Muscle layer of duodenum (tissue), 2 donors: ENCODE results near the gene ZER1.

Experiments
- H3K27ac ChIP-seq: one replicate; pipeline ENCODE4 v1.7.0; 2013; ENCODE audit warnings: mild to moderate bottlenecking, low read length
- H3K27me3 ChIP-seq: one replicate; pipeline ENCODE4 v1.7.0; 2013; ENCODE audit warnings: low read depth, mild to moderate bottlenecking, control low read depth, low read length
- H3K36me3 ChIP-seq, 2 donors: one replicate each; pipeline ENCODE4 v1.7.0; 2013; ENCODE audit warnings: low read length in 2 of 2, control low read depth in 1 of 2, mild to moderate bottlenecking in 1 of 2; ENCODE audit not compliant: insufficient read depth in 2 of 2, control insufficient read depth in 1 of 2
- H3K4me1 ChIP-seq, 2 donors: one replicate each; pipeline ENCODE4 v1.7.0; 2013; ENCODE audit warnings: low read length in 2 of 2, mild to moderate bottlenecking in 2 of 2, control low read depth in 1 of 2, moderate library complexity in 1 of 2; ENCODE audit not compliant: insufficient read depth in 2 of 2, control insufficient read depth in 1 of 2
- H3K4me3 ChIP-seq, 2 donors: one replicate each; pipeline ENCODE4 v1.7.0; 2013; ENCODE audit warnings: low read length in 2 of 2, low read depth in 1 of 2, mild to moderate bottlenecking in 1 of 2
- H3K9me3 ChIP-seq, 2 donors: one replicate each; pipeline ENCODE4 v1.7.0; 2013; ENCODE audit warnings: low read length in 2 of 2, control low read depth in 1 of 2, mild to moderate bottlenecking in 1 of 2; ENCODE audit not compliant: control insufficient read depth in 1 of 2
- donor health status: healthy.

The ZER1 gene

DNA sequence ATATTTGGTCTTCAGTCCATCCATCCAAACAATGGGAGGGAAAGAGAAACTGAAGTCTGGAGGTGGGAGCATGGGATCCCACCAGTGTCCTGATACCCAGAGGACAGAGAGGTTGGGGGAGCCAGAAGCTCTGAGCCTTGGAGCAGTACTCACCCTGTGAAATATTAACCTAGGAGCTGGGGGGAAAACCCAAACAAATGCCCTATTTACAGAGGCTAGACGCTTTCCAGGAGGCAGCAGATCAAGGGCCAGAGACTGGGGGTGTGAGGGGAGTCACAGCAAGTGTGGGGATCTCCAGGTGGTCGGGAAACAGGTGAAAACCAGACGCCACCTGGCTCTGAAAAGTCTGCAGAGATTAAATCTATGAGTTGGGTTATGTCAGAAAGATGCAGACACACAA is 6.2 kb downstream of the ZER1 start:
- H3K27me3 ChIP-seq, result no peaks in the 10 kb centered on the region
- no peaks in the 10 kb centered on the region for H3K9me3 ChIP-seq
- peaks cover 0 to 19% of the 10 kb centered on the region in 2 donors for H3K4me1 ChIP-seq
- no peak overlapping the region for H3K27ac ChIP-seq
- H3K36me3 ChIP-seq, result peaks cover 2 to 9% of the 10 kb centered on the region in 2 donors
- H3K4me3 ChIP-seq, result no peak overlapping the region

- H3K27me3 ChIP-seq, result no peaks in the 10 kb centered on the region
- peaks cover 2 to 9% of the 10 kb centered on the region in 2 donors for H3K36me3 ChIP-seq
- H3K9me3 ChIP-seq, result no peaks in the 10 kb centered on the region
- no peak overlapping the region for H3K4me3 ChIP-seq
- H3K4me1 ChIP-seq, result peaks cover 0 to 10% of the 10 kb centered on the region in 2 donors
- H3K27ac ChIP-seq, result no peak overlapping the region
Measured at GRCh38 chr9:128764361-128764760, 7.4 kb downstream of the ZER1 start.

- Histone ChIP-seq H3K9me3 (no peaks in the 10 kb centered on the region), H3K36me3 (peaks cover 2 to 8% of the 10 kb centered on the region in 2 donors), H3K27ac (no peak overlapping the region), H3K27me3 (no peaks in the 10 kb centered on the region), H3K4me1 (peaks cover 0 to 10% of the 10 kb centered on the region in 2 donors), H3K4me3 (no peak overlapping the region)
Measured at GRCh38 chr9:128762671-128763449, 8.9 kb downstream of the ZER1 start.

DNA sequence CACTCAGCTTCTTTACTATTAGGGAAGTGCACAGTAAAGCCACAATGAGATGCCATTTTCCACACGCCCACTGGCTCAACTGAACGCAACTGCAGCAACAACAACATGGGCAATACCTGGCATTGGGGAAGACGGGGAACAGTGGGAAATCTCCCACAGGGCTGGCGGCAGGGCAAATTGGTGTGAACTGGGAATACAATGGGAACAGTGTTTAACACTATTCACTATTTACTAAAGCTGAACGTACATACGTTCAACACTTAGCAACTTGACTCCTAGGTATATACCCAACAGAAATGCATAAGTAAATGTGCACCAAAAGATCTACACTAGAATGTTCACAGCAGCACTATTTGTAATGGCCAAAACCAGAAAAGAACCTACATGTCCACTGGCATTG is 14.1 kb downstream of the ZER1 start:
- Histone ChIP-seq H3K9me3 (no peaks in the 10 kb centered on the region), H3K27me3 (no peaks in the 10 kb centered on the region), H3K4me1 (peaks cover 0 to 3% of the 10 kb centered on the region in 2 donors)

GRCh38 chr9:128753627-128754026 is 18.1 kb downstream of the ZER1 start:
- H3K36me3 ChIP-seq, result peaks cover 43 to 53% of the 10 kb centered on the region in 2 donors
- H3K9me3 ChIP-seq, result no peaks in the 10 kb centered on the region
- H3K27ac ChIP-seq, result no peak overlapping the region
- H3K4me1 ChIP-seq, result no peaks in the 10 kb centered on the region
- H3K27me3 ChIP-seq, result no peaks in the 10 kb centered on the region
- H3K4me3 ChIP-seq, result no peak overlapping the region

More for the DNA sequence above, 14.1 kb downstream of the ZER1 start:
- Histone ChIP-seq H3K4me3 (no peak overlapping the region), H3K27ac (no peak overlapping the region), H3K36me3 (peaks cover 23 to 28% of the 10 kb centered on the region in 2 donors)

DNA sequence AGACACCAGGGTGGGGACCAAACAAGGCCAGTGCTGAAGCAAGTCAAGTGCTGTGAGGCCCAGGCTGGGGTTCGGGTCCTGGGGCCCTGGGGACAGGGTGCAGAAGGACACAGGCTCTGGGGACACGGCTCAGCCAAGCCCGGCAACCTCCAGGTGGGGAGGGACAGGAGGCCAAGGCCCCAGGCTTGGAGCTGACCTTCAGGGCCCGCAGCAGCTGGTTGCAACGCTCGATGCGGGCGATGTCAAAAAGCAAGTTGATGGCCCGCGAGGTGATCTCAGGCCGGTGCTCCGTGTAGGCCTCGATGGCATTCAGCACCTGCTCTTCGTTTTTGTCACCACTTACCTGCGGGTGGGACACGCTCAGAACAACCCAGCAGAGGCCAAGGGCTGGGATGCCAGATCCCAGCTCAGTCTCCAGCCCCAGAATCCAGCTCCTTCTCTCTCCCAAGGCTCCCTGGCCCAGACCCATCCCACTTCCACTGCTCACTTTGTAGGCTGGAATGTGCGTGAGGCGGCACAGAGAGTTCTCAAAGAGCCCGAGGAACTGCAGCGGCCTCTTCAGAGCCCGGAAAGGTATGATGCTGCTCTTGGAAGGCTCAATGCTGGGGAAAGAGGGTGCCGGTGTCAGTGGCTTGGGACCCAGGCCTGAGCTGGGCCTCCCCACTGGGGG is 20.7 kb downstream of the ZER1 start:
- Histone ChIP-seq H3K36me3 (peaks cover 43 to 64% of the 10 kb centered on the region in 2 donors), H3K4me3 (no peak overlapping the region), H3K27me3 (no peaks in the 10 kb centered on the region), H3K4me1 (no peaks in the 10 kb centered on the region), H3K27ac (no peak overlapping the region), H3K9me3 (no peaks in the 10 kb centered on the region)

GRCh38 chr9:128747241-128747640 is 24.5 kb downstream of the ZER1 start:
- no peaks in the 10 kb centered on the region for H3K4me1 ChIP-seq
- no peak overlapping the region for H3K27ac ChIP-seq
- peaks cover 17 to 39% of the 10 kb centered on the region in 2 donors for H3K36me3 ChIP-seq
- no peak overlapping the region for H3K4me3 ChIP-seq
- H3K9me3 ChIP-seq, result no peaks in the 10 kb centered on the region
- no peaks in the 10 kb centered on the region for H3K27me3 ChIP-seq

- Histone ChIP-seq H3K27ac (no peak overlapping the region), H3K36me3 (peaks cover 15 to 44% of the 10 kb centered on the region in 2 donors), H3K4me3 (no peak overlapping the region), H3K9me3 (no peaks in the 10 kb centered on the region), H3K27me3 (no peaks in the 10 kb centered on the region), H3K4me1 (no peaks in the 10 kb centered on the region)
Measured at GRCh38 chr9:128743421-128743820, 28.3 kb downstream of the ZER1 start.

DNA sequence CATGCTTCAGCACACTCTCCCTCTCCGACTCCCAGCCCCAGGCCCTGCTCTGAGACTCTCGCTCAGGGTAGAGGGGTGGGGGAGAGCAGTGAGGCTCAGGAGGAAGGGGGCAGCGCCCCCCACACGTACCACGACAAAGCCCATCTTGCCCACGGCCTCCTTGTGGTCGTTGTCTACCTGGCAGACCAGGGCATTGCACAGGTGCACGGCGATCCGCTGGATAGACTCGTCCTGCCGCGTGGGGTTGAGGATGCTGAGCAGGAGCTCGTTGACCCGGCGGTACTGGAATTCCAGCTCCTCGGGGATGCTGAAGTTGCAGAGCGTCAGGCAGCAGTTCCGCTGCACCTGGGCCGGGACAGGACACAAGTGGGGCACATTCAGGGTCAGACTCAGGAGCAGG is 29.3 kb downstream of the ZER1 start:
- Histone ChIP-seq H3K27me3 (no peaks in the 10 kb centered on the region), H3K4me3 (no peak overlapping the region), H3K4me1 (no peaks in the 10 kb centered on the region), H3K9me3 (no peaks in the 10 kb centered on the region), H3K36me3 (peaks cover 16 to 38% of the 10 kb centered on the region in 2 donors), H3K27ac (no peak overlapping the region)

- Histone ChIP-seq H3K27me3 (no peaks in the 10 kb centered on the region), H3K4me3 (no peak overlapping the region), H3K36me3 (peaks cover 20 to 48% of the 10 kb centered on the region in 2 donors), H3K9me3 (no peaks in the 10 kb centered on the region), H3K4me1 (no peaks in the 10 kb centered on the region), H3K27ac (no peak overlapping the region)
Measured at GRCh38 chr9:128735373-128735772, 36.4 kb downstream of the ZER1 start.

GRCh38 chr9:128733256-128733655 is 38.5 kb downstream of the ZER1 start:
- Histone ChIP-seq H3K27ac (no peak overlapping the region), H3K9me3 (no peaks in the 10 kb centered on the region), H3K27me3 (no peaks in the 10 kb centered on the region), H3K4me1 (no peaks in the 10 kb centered on the region), H3K36me3 (peaks cover 15 to 41% of the 10 kb centered on the region in 2 donors), H3K4me3 (no peak overlapping the region)
